AG09309 (cell line): ENCODE data around the gene ERC1.

Experiments used
- DNase-seq: peaks from one replicate; pipeline ENCODE4 v3.0.0-alpha.2; 2010; ENCODE audit warnings: low read depth
- H3K4me3 ChIP-seq: 2 replicates; pipeline ENCODE4 v1.5.1; 2011; ENCODE audit warnings: mild to moderate bottlenecking, low read depth, low read length, moderate library complexity; ENCODE audit not compliant: control insufficient read depth
- TF ChIP-seq, protein P1 (sequence below): IDR thresholded peaks from 2 replicates; pipeline ENCODE4 v1.5.1; 2011; ENCODE audit warnings: mild to moderate bottlenecking, low read depth, low read length, inconsistent platforms; ENCODE audit not compliant: insufficient read depth, control insufficient read depth; ENCODE audit errors: missing control alignments

Gene ERC1

DNA sequence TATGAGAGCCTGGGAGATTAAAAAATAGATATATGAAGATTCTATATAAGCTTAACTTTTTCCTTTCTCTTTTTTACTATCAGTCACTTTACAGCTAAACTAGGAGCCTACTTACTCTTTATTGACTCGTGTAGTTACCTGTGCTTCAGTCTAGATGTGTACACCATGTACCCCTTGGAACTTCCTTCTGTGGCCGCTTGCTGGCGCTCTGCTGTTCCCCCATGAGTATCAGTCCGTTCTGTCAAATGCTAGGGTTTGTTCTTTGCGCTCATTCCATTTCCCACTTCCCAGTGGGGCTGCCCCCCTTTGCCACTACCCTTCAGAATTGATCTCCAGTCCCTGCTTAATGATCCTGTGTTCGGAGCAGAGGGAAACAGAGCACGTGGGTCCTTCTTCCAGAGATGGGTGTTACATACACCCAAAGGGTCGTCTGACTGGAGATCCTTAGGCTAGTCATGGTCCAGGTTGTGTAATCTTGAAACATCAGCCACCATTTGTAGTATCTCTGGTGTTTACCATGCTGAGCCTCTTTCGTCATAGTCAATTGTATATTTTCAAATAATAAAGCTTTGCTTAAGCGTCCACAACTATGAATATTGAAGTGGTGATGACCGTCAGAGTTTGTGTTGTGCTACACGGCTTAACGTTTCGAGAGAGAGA lies 443.4 kb downstream of the ERC1 start:
- no peak overlapping the region for H3K4me3 ChIP-seq
- DNase-seq: no peak
- TF ChIP-seq, protein P1, sequence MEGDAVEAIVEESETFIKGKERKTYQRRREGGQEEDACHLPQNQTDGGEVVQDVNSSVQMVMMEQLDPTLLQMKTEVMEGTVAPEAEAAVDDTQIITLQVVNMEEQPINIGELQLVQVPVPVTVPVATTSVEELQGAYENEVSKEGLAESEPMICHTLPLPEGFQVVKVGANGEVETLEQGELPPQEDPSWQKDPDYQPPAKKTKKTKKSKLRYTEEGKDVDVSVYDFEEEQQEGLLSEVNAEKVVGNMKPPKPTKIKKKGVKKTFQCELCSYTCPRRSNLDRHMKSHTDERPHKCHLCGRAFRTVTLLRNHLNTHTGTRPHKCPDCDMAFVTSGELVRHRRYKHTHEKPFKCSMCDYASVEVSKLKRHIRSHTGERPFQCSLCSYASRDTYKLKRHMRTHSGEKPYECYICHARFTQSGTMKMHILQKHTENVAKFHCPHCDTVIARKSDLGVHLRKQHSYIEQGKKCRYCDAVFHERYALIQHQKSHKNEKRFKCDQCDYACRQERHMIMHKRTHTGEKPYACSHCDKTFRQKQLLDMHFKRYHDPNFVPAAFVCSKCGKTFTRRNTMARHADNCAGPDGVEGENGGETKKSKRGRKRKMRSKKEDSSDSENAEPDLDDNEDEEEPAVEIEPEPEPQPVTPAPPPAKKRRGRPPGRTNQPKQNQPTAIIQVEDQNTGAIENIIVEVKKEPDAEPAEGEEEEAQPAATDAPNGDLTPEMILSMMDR: no peak

DNA sequence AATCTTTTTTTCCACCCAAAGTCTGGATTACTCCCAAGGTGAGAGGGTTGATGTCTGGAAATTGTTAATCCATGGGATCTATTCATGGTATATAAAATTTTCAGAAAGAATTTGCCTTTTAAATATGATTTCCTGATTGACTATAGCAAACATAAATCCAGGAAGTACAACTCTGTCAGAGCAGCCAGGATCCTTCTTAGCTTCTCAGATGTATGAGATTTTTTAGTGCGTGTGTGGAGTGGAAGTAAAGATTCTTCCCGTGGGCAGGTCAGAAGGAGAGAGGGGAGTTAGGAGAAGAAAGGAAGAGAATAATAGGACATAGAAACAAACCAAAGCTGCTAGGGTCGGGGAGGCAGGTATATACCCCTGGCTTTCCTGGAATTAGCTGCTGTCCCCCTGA lies 444.0 kb downstream of the ERC1 start:
- TF ChIP-seq, protein P1: no peak
- no peak for DNase-seq
- no peak overlapping the region for H3K4me3 ChIP-seq

DNA sequence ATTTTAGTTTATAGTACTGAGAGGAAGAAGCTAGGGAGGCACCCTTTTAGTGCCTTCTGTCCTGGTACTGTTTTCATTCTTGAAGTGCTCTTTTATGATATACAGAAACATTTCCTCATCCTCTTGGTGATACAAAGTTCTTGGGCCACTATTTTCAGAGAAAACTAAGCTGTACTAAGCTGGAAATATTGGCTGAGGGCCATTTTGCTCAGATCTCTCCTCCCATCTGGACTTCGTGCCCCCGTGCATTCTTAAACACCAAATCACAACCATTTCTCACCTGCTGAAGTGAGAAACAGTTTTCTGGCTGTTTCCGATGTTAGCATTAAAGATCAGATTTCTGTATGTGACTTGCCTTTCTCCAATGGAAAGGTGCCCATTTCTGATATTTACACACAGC lies 444.4 kb downstream of the ERC1 start:
- no peak overlapping the region for H3K4me3 ChIP-seq
- DNase-seq: no peak
- TF ChIP-seq, protein P1: no peak

DNA sequence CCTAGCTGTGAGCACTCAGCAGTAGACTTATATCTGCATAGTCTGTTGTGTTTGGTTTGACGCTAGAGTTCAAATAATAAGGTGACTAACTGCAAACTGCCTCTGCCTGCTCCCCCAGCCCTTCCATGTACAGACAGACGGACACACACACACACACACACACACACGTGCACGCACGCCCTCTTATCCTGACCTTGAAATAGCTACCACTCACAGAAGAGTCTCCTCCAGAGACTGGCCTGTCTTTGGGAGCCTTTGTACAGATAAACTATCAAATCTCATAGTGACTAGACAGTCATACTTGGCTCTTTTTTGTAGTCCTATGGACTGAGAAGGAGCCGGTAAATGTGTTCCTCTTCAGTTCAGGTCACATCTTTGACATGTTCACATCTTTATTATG lies 445.0 kb downstream of the ERC1 start:
- no peak overlapping the region for H3K4me3 ChIP-seq
- no peak for DNase-seq
- TF ChIP-seq, protein P1: no peak

DNA sequence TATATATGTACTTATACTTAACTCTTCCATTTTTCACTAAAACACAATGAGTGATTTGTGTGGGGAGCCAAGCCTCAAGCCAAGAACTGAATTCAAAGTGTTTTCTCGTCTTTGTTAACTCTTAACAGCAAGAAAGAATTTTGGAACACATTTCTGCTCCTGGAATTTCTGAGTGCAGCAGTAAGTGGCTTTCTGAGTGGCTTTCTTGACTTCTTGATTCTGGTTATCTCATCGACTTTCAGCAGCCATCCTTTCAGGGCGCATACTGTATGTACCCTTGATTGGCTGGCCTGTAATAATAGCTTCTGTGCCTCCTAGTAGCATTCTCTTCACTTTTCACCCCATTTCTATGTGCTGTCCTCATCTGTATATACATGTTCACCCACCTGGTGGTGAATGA lies 446.0 kb downstream of the ERC1 start:
- no peak overlapping the region for H3K4me3 ChIP-seq
- TF ChIP-seq, protein P1: no peak
- no peak for DNase-seq

DNA sequence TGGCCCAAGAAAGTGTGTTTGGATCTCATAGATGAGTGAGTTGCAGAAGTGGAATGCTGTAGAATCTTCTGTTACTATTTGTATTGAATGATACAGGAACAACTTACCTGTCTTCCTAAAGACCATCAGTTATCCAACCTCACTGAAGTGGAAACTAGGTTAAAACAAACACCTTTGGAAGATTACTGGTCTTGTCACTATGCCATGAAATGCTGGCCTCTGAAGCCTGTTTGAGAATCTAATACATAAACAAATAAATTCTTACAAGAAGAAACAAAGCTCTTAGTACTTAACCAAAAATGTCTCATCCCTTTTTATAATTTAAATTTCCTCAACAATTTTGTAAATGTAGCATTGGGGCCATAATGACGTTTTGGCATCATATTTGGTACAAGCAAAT lies 448.2 kb downstream of the ERC1 start:
- no peak overlapping the region for H3K4me3 ChIP-seq
- DNase-seq: no peak
- TF ChIP-seq, protein P1: no peak

DNA sequence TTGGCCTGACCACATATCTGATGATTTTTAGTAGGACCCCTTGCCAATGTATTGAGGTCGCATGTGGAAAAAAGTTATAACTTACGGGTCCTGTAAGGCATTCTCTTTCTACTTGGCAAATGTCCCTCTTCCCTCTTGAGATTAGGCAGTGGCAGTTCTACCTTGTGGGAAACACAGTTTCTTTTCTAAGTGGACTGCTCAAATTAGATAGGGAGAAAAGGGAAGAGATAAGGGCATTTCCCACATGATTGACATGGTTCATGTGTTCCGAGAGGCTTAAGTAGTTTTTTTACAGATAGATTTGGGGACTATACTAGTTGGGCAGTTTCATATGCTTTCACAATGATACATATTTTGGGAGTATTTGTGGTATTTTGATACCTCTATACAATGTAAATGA lies 448.7 kb downstream of the ERC1 start:
- no peak overlapping the region for H3K4me3 ChIP-seq
- TF ChIP-seq, protein P1: no peak
- no peak for DNase-seq
